ENCODE results near the gene POU3F3.

The POU3F3 gene

GRCh38 chr2:104853534-104854497 lies at the start of gene POU3F3:
POU3F3 (plus strand) TSS chr2:104854115; CDS start chr2:104855511, 1,396 bp downstream.
- DNase-seq, result peak; percentile 22

- no peak for DNase-seq
These were observed 49.6 kb upstream of the POU3F3 start for GRCh38 chr2:104804148-104804890.

- no peak for DNase-seq
These were observed 41.6 kb upstream of the POU3F3 start for GRCh38 chr2:104812286-104812685.

- no peak for DNase-seq
These were observed 37.8 kb upstream of the POU3F3 start for GRCh38 chr2:104816143-104816542.

GRCh38 chr2:104818264-104818663 lies 35.7 kb upstream of the POU3F3 start:
- DNase-seq, result no peak

- DNase-seq, result no peak
These were observed 33.8 kb upstream of the POU3F3 start for GRCh38 chr2:104820126-104820525.

- no peak for DNase-seq
These were observed 28.6 kb upstream of the POU3F3 start for GRCh38 chr2:104825124-104825865.

- DNase-seq, result no peak
These were observed 27.9 kb upstream of the POU3F3 start for GRCh38 chr2:104826016-104826415.

- DNase-seq, result no peak
These were observed 22.2 kb upstream of the POU3F3 start for GRCh38 chr2:104831742-104832141.

GRCh38 chr2:104834431-104835153 lies 19.3 kb upstream of the POU3F3 start:
- no peak for DNase-seq

- no peak for DNase-seq
These were observed 17.6 kb upstream of the POU3F3 start for GRCh38 chr2:104836265-104836664.

GRCh38 chr2:104836841-104837240 lies 17.1 kb upstream of the POU3F3 start:
- DNase-seq, result no peak

GRCh38 chr2:104840156-104840555 lies 13.8 kb upstream of the POU3F3 start:
- DNase-seq, result no peak

GRCh38 chr2:104840893-104841585 lies 12.9 kb upstream of the POU3F3 start:
- no peak for DNase-seq

GRCh38 chr2:104841744-104842143 lies 12.2 kb upstream of the POU3F3 start:
- DNase-seq, result no peak

GRCh38 chr2:104844807-104845551 lies 8.9 kb upstream of the POU3F3 start:
- DNase-seq, result no peak

GRCh38 chr2:104845552-104845931 lies 8.4 kb upstream of the POU3F3 start:
- no peak for DNase-seq

GRCh38 chr2:104845946-104846785 lies 7.7 kb upstream of the POU3F3 start:
- DNase-seq, result no peak

- DNase-seq, result no peak
These were observed 6.9 kb upstream of the POU3F3 start for GRCh38 chr2:104846786-104847585.

Data from CD4-positive, alpha-beta T cell treated with Interleukin-4 for 4 hours (primary cell).